Epidermal melanocyte (primary cell): ENCODE results near the gene PPP1R9A.

Experiments
- DNase-seq: peaks from one replicate; pipeline ENCODE4 v3.0.0; 2011; ENCODE audit warnings: low spot score; ENCODE audit not compliant: insufficient read length

The PPP1R9A gene

DNA sequence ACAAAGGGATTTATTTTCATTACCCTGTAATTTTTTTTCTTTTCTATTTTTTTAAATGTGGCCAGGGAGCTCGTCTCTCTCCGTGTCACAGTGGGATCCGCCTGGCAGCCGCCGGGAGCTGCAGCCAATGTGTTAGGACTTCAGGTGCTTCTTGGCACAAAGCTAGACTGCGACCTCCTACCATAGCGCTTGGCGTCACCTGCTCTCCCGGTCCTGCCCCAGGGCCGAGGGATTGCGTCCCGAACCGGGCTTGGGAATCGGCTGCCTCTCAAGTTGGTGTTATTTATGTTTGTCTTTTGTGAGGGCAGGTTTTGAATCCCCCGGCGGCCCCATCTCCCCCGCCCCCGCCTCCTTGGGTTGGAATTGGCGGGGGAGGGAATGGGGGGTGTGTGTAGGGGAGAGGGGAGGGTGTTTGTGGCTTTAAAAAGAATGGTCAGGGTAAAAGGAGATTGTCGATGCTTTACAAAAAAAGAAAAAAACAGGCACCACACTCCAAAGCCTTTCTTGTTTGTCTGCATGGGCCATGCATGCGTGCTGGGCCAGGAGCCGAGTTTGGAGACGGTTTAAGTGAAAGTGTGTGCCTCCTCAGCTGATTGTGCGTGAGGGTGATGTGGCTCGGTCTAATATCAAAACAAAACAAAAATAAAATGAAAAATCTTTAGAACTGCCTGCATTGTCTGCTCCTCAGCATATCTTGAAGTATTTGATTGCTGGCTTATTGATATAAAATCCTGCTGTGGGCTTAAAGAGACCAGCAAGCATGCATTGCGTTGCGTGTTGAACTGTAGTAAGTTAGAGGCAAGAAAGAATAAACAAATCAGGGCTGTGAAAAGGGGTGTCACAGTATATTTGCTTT, 1.2 kb downstream of the PPP1R9A start:
- DNase-seq, result no peak

DNA sequence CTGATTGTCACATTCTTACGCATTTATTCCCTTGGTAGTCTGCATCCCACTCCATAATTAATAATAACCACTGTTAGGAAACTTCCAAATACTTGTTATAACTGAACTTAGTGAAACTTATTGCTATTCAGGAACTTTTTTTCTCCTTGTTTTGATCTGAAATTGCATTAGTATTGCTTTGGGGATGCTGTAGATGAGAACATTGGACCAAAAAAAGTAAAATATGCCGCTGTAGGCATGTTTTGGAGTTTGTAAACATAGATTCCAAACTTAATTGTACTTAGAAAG, 1.7 kb downstream of the PPP1R9A start:
- DNase-seq, result no peak

DNA sequence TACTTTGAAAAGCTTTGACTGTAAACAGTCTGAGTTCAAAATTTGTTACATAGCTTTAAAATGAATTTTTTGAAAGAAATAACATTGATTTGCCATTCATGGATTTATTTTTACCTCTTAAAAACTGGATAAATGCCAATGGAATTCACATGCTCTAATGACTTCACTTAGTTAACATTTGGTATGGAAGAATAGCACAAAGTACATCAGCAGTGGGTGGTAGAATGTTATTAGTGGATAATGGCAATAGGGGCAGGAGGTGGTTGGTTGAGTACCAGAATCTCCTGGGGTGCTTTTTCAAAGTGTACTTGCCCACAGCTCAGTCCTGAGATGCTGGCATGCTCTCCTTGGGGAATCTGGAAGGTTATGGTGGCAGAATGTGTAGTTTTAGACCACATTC, 4.7 kb downstream of the PPP1R9A start:
- DNase-seq, result no peak

DNA sequence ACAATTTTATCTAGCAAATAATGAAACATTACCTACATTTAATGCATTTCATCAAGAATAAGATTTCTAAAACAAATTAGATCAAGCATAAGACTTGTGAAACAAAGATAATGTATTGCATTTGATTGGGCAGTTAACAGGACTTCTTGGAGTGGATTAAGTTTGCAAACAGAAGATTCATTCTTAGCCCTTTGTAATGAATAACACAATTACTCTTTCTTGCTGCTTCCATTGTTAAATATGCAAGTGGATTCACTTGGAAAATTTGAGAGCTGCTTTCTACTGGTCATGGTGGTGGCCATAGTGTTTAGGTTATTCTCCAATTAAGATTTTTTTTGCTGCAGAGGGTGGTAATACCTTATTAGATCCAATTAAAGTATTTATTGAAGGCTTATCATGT, 6.0 kb downstream of the PPP1R9A start:
- DNase-seq, result no peak

DNA sequence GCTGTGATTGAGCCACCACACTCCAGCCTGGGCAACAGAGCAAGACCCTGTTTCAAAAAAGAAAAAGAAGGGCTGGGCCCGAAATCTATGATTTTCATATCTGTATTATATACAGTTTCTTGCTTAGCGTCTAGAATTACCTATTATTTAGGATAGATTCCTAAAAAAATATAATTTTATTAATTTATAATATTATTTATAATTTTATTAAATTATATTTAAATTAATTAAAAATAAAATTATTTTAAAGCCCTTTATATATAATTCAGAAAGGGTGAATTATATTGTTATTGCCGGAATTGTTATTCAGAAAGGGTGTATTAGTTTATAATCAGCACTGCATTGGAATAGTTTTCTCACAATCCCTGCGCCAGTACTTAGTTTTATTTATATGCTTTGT, 14.5 kb downstream of the PPP1R9A start:
- DNase-seq, result no peak

DNA sequence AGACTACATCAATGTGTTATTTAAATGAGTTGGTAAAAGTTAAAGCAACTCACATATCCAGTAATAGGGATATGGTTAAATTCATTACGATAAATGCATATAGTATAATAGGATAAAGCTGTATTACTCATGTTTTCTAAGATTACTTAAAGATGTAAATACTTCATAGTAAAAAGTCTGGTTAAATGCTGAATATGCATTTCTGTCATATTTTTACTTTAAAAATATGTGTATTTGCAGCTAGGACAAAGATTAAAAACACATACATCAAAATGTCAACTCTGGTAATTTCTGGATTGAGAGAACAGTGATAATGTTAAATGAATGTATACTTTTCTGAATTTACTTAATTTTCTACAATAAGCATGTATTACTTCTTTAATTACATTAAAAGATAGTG, 15.1 kb downstream of the PPP1R9A start:
- no peak for DNase-seq

DNA sequence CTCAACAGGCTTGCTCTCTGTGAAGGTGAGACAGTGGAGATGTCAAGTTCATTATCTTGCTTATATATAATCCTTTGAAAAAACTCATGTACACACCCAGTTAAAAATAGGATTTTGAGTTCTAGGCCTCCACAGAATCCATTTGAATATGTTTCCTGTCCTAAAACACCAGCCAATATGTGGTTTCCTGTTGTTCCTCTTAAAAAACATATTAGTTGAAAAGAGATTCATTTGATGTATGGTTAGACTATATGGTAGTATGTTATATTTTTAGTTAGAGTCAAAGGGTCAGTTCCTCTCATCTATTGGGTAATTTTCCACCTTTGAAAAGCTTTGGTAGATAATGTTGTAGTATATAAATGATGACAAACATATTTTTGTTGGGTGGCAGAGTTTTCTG, 16.0 kb downstream of the PPP1R9A start:
- DNase-seq, result no peak

DNA sequence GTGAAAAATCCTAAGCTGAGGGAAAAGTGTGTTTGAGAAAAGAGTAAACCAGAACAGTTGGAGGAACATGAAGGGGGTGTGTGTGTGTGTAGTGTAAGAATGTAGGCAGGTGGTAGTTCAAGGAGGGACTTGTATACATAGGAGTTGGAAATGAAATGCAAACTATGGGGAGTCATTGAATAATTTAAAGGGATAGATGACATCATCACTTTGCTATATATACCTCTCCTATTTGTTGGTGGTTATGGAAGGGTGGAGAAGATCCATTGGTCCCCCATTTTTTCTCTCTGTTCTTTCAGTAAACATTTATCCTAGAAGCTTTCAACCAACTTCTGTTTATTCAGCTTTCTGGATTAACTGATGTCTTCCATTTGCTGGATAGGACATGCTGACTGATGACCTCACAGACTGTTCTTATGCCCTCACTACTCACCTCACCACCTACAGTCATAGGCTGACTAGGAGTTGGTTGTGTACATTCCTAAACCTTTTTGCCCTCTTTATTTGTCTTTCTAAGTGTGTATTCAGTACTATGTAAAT, 20.8 kb downstream of the PPP1R9A start:
- no peak for DNase-seq

DNA sequence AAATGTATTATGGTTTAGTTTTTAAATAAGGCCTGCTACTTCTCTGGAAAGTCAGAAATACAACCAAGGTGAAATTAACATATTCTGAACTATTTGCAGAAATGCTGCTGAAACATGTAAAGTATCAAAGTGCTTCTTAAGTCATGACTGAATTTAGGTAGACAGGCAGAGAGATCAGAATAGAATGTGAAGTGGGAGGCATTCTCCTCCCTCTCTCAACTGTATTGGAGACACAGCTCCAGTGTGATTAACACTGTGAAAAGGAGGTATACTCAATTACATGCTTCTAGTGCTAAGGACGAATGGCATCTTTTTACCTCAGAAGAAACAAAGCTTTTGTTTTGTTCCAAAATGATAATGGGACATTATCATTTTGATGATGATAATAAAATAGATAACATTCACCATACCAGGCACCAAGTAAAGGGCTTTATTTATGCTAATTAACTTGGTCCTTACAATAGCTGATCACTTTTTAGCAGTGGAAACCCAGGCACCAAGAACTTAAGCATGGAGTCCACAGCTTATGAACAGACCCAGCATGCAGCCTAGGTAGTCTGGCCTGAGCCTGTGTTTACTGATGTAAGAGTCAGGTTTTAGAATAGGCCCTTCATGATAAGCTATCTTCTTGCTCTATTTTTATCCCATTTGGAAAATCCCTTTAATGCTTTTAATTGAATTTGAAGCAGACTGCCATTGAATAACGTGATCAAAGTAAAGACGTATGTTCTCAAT, 26.0 kb downstream of the PPP1R9A start:
- DNase-seq, result no peak

DNA sequence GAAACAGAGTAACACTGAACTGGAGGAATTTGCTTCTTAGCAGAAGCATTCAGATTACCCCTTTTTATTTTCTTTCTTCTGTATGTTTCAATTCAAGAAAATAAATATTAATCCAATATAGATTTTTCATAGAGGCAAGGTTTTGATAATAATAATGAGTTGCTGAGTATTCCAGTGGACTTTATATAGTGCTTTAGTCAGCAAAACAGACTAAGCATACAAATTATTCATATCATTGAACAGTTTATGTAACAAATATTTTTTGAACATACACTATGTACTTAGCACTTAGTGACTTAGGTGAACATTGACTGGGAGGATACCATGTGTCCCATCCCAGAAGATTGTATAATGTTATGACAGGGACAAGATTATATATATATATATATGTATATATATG, 32.0 kb downstream of the PPP1R9A start:
- no peak for DNase-seq

DNA sequence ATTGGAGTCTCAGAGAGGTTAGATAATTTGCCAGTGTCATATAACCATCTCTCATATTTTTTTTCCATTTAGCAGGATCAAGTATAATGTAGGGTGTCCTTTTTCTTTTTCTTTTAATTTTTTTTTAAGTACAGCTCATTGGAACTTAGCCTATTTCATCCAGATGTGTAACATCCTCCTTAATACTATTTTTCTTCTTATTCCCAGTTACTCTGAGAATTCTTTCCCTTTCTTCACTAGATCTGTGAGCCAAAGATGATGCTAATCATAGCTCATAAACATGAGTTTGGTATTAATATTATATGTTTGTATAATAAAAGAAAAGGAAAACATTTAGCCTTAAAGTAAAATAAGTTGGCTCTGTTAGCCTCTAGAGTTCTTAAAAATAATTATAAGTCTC, 32.8 kb downstream of the PPP1R9A start:
- no peak for DNase-seq

DNA sequence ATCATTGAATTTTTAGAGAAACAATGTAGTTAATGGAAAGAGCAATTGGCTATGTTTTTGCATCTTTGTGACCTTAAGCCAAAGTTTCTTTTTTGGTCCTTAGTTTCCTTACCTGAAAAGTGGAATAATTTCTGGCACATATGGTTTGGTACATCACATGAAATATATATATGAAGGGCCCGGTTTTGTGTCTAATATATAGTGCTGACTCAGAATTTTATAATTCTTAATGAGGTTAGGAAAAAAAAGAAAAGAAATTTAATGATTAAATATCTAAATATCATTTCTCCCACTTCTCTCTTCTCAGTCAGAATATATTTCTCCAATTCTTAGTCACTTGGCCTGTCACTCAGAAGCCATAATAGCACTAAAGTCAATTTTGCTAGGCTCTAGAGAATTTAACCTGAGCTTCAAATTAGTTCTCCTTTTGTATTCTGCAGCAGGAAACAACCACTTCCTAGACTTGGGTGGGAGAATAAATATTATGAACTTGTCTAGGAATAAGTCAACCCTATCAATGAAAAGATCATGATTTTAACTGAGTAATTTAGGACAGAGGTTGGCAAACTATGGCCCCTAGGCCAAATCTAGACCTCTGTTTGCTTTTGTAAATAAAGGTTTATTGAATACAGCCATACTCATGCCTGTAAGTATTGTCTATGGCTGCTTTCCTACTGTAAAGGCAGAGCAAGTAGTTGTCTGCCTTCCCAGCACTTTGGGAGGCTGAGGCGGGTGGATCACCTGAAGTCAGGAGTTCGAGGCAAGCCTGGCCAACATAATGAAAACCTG, 34.6 kb downstream of the PPP1R9A start:
- DNase-seq, result no peak

DNA sequence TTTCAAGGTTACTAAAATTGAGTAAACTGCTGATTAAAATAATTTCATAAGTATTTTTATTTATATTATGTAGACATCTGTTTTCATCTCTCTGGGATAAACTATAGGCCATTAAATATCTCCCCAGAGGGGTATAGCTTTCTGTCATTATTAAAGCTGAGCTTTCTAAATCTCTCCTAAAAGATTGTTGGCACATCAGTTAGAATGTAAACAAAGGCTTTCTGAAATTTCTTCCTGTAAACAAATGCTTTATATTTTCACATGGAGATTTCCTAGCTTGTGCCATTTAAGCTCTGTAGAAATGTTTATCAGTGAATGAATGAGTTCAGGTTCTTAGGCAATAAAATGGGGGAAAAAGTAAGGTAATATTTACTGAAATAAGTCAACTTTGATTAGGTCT, 35.7 kb downstream of the PPP1R9A start:
- no peak for DNase-seq

DNA sequence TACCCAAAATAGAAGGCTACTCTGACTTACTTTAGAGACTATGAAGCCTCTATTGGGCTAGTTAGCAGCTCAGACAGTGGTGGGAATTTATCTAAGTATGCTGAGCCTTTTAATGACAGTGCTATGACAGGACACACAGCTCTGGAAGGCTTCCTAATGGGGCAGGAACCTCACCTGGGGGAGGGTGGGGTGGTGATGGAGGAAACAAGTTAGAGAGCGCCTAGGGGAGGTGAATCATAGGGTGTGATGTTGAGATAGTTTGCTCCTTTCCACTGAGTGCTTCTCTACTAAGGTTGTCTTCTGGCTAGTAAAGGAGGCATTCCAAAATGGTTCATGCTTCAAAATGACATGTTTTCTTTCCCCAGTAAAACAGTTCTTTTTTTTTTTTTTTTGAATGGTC, 42.1 kb downstream of the PPP1R9A start:
- no peak for DNase-seq

DNA sequence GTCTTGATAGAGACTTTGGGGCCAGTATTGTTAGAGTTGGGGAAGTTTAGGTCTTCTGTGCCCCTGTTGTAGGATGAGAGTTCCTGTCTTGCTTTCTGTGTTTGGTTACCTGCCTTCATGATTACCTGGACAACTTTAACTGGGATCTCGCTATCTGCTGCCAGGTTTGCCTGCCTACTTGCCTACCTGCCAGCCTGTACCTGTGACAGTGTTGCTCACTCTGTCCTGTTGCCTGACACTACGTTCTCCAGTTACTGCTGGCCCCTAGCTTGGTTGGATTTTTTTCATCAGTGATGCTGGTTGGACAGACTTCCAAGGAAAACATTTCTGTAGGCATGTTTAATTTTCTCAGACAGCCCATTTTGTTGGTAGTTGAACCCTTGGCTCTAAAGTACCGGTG, 48.4 kb downstream of the PPP1R9A start:
- DNase-seq, result no peak

DNA sequence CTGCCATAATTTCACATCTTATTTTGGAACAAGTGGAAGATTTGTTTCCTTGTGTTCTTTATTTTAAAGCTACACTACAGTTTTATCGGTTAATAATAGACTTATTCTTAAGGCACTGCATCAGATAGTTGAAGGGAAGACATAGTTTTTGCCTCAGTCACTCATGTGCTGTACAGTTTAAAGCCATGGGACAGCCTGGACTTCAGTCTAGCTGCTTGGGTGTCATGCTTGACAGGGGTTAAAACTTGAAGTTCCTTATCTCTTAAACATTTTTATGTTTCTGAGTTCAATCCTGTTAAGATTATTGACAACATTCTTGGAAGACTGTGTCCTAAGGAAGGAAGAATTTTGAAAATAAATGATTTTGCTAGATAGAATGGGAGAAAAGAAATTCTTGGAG, 49.7 kb downstream of the PPP1R9A start:
- no peak for DNase-seq

DNA sequence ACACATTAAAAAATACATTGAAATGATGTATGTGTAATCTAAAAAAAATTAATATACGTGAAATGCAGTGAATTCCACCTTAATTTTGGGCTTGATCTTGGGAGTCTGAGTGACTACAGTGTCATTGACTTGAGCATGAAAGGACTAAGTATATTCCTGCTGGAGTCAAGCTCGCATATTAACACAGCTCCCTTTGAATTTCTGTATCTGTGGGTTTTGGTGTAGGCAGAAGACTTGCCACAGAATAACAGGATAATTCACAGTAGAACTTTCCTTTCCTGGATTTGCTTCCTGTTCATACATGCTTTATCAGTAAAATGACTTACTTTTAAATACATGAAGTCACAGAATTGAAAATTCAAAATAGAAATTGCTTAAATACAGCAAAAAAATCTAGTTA, 55.3 kb downstream of the PPP1R9A start:
- DNase-seq, result no peak

DNA sequence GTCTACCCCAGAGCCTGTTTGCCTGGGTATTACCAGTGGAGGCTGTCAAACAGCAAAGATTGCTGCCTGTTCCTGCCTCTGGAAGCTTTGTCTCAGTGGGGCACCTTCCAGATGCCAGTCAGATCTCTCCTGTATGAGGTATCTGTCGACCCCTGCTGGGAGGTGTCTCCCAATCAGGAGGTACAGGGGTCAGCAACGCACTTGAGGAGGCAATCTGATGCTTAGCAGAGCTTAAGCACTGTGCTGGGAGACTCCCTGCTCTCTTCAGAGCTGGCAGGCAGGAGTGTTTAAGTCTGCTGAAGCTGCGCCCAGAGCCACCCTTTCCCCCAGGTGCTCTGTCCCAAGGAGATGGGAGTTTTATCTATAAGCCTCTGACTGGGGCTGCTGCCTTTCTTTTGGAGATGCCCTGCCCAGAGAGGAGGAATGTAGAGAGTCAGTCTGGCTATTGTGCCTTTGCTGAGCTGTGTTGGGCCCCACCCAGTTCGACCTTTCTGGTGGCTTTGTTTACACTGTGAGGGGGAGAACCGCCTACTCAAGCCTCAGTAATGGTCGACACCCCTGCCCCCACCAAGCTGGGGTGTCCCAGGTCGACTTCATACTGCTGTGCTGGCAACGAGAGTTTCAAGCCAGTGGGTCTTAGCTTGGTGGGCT, 62.2 kb downstream of the PPP1R9A start:
- no peak for DNase-seq

DNA sequence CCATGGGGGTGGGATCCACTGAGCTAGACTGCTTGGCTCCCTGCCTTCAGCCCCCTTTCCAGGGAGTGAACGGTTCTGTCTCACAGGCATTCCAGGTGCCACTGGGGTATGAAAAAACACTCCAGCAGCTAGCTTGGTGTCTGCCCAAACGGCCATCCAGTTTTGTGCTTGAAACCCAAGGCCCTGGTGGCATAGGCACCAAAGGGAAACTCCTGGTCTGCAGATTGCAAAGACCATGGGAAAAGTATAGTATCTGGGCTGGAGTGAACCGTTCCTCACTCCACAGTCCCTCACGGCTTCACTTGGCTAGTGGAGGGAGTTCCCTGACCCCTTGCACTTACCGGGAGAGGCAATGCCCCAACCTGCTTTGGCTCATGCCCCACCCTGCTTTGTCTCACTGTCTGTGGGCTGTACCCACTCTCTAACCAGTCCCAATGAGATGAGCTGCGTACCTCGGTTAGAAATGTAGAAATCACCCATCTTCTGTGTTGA, 62.7 kb downstream of the PPP1R9A start:
- DNase-seq, result no peak

DNA sequence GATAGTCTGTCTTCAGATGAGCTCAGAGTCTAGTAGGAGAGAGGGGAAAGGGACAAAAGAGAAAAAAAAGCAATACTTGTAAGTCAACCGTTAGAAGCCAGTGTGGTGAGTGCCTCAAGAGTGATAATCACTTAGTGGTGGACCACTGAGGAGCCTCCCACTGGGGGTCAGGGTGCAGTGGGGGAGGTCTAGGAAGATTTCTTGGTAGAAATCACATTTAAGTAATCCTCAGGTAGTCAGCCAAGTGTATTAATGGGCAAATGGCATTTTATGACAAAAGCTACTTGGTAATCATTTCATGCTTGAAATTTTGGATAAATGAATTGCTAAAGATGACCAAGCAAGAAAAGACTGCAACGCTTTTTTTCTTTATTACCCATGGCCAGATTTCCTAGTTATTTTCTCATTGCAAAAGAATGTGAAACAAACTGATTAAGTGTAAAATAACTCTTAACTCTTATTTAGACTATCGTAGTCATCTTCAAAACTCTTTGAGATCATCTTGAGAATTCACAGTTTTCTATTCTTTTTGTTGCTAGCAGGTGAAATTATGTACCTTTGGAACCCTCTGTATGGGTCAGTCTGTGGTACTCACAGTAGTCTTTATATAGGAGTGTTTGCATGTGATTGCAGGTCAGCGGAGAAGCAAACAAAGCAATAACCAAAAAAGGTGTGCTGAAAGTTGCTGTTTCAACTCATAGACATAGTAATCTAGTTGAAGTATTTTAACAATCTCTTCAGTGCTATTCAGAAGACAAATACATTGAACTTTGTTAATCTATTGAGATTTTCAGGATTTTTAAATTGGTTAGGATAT, 63.9 kb downstream of the PPP1R9A start:
- no peak for DNase-seq

DNA sequence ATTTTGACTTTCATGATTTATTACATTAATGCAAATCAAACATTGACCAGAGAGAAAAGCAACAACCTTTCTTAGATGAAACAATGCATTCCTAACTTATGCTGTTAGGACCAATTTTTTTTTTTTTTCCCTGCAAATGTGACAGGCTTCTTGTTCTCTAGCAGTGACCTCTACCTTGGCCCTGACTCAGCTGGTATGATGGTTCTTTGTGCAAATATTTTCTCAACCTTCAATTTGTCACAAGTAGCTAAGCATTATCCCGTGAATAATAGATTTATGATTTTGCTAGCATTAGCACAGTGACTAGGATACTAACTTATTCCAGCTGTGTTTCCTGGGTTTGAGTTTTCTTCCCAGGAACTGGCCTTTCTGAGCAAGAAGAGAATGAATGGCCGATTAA, 64.9 kb downstream of the PPP1R9A start:
- DNase-seq, result no peak
